ENCODE results near the gene LMAN2. TPM values are rescaled to one million over a fixed set of nuclear protein-coding genes. Genes with fewer than 3 reads are reported as not detected.
A peak's percentile ranks its signal among the peaks of the same experiment; 100 is the strongest.

Gene LMAN2
- total and polyA plus RNA-seq, 7 experiments from 2014 or later: 71.8 to 202 (median 102) TPM

GRCh38 chr5:177367981-177368868 is 16.8 kb upstream of the LMAN2 start:
- DNase-seq: no peak
- H3K4me1 Mint-ChIP-seq: peaks cover 43 to 80% (median 65%) of the 10 kb centered on the region in 7 donors

GRCh38 chr5:177367323-177367848 is 15.9 kb upstream of the LMAN2 start:
- no peaks in the 10 kb centered on the region for H3K27me3 ChIP-seq (ENCODE audit: control insufficient read depth in 2 of 2, insufficient read depth in 2 of 2, low read length in 2 of 2)
- H3K36me3 ChIP-seq (ENCODE audit: control insufficient read depth in 2 of 3, insufficient read depth in 3 of 3, low read length in 3 of 3): peaks cover 21 to 69% (median 26%) of the 10 kb centered on the region in 3 experiments
- POLR2A ChIA-PET: interaction anchor here (0.6 to 1.5 kb wide), 2 partner anchors 9 to 36 kb away, joined by 3 to 5 read pairs; no protein-coding TSS in a partner anchor
- no peaks in the 10 kb centered on the region for H3K9me3 Mint-ChIP-seq
- ATAC-seq (no peak), DNase-seq (no peak)
- no peak overlapping the region for H3K4me3 ChIP-seq (ENCODE audit: low read length)
- intact Hi-C loops (cut with micrococcal nuclease): no loop called here
- H3K36me3 Mint-ChIP-seq: peaks cover 10 to 36% (median 18%) of the 10 kb centered on the region in 5 donors
- H3K27me3 Mint-ChIP-seq: no peaks in the 10 kb centered on the region
- peak overlapping the region in 2 of 10 donors; percentile 21 to 29 for H3K4me3 Mint-ChIP-seq
- no peak overlapping the region for H3K27ac ChIP-seq (ENCODE audit: low read depth, low read length)
- CTCF ChIA-PET: interaction anchor here (0.9 to 1.4 kb wide), 3 partner anchors 9 to 28 kb away, joined by 3 to 5 read pairs (median 3); no protein-coding TSS in a partner anchor
- no peak overlapping the region for H3K27ac Mint-ChIP-seq
- H3K4me1 Mint-ChIP-seq: peaks cover 46 to 80% (median 65%) of the 10 kb centered on the region in 7 donors
- peaks cover 40 to 65% of the 10 kb centered on the region in 2 donors for H3K4me1 ChIP-seq (ENCODE audit: control insufficient read depth in 2 of 2, insufficient read depth in 2 of 2, low read length in 2 of 2)
- no peaks in the 10 kb centered on the region for H3K9me3 ChIP-seq (ENCODE audit: control insufficient read depth in 2 of 3, low read length in 3 of 3)

More at GRCh38 chr5:177367981-177368868, 16.8 kb upstream of the LMAN2 start:
- H3K27ac Mint-ChIP-seq: peak overlapping the region in 6 of 9 donors; percentile 14 to 91 (median 82)
- peak overlapping the region; percentile 22 for H3K27ac ChIP-seq (ENCODE audit: low read depth, low read length)
- peaks cover 45 to 71% of the 10 kb centered on the region in 2 donors for H3K4me1 ChIP-seq (ENCODE audit: control insufficient read depth in 2 of 2, insufficient read depth in 2 of 2, low read length in 2 of 2)
- H3K4me3 ChIP-seq (ENCODE audit: low read length): no peak overlapping the region
- no peaks in the 10 kb centered on the region for H3K27me3 Mint-ChIP-seq
- no peak for ATAC-seq
- peaks cover 10 to 40% (median 18%) of the 10 kb centered on the region in 5 donors for H3K36me3 Mint-ChIP-seq
- no peaks in the 10 kb centered on the region for H3K9me3 ChIP-seq (ENCODE audit: control insufficient read depth in 2 of 3, low read length in 3 of 3)
- H3K27me3 ChIP-seq (ENCODE audit: control insufficient read depth in 2 of 2, insufficient read depth in 2 of 2, low read length in 2 of 2): no peaks in the 10 kb centered on the region
- peaks cover 21 to 69% (median 26%) of the 10 kb centered on the region in 3 experiments for H3K36me3 ChIP-seq (ENCODE audit: control insufficient read depth in 2 of 3, insufficient read depth in 3 of 3, low read length in 3 of 3)
- H3K9me3 Mint-ChIP-seq: no peaks in the 10 kb centered on the region
- peak overlapping the region in 4 of 10 donors; percentile 21 to 77 (median 45) for H3K4me3 Mint-ChIP-seq
- ChIA-PET CTCF (interaction anchor here (0.9 to 6.0 kb wide), 10 partner anchors 7 to 129 kb away, joined by 3 to 75 read pairs (median 8); partner anchors contain the start of genes PDLIM7 and SLC34A1), POLR2A (interaction anchor here (0.7 to 7.3 kb wide), 10 partner anchors 10 to 188 kb away, joined by 3 to 123 read pairs (median 4); partner anchors contain the start of genes PRR7 and RGS14)
- intact Hi-C loops (cut with micrococcal nuclease): no loop called here

- intact Hi-C loops (cut with micrococcal nuclease): no loop called here
- DNase-seq (no peak), ATAC-seq (no peak)
- H3K36me3 Mint-ChIP-seq: peaks cover 10 to 38% (median 18%) of the 10 kb centered on the region in 5 donors
- H3K9me3 Mint-ChIP-seq: no peaks in the 10 kb centered on the region
- CTCF ChIA-PET: interaction anchor here (0.8 to 1.4 kb wide), 4 partner anchors 8 to 28 kb away, joined by 3 to 5 read pairs (median 3); no protein-coding TSS in a partner anchor
- H3K27ac Mint-ChIP-seq: peak overlapping the region in 5 of 9 donors; percentile 43 to 92 (median 69)
- peaks cover 40 to 65% of the 10 kb centered on the region in 2 donors for H3K4me1 ChIP-seq (ENCODE audit: control insufficient read depth in 2 of 2, insufficient read depth in 2 of 2, low read length in 2 of 2)
- peaks cover 46 to 80% (median 65%) of the 10 kb centered on the region in 7 donors for H3K4me1 Mint-ChIP-seq
- peak overlapping the region in 1 of 10 donors; percentile 41 for H3K4me3 Mint-ChIP-seq
- POLR2A ChIA-PET: interaction anchor here (0.6 to 4.4 kb wide), 4 partner anchors 8 to 36 kb away, joined by 3 to 15 read pairs (median 6); partner anchors contain the start of gene SLC34A1
- peak overlapping the region; percentile 56 for H3K27ac ChIP-seq (ENCODE audit: low read depth, low read length)
- H3K27me3 ChIP-seq (ENCODE audit: control insufficient read depth in 2 of 2, insufficient read depth in 2 of 2, low read length in 2 of 2): no peaks in the 10 kb centered on the region
- H3K9me3 ChIP-seq (ENCODE audit: control insufficient read depth in 2 of 3, low read length in 3 of 3): no peaks in the 10 kb centered on the region
- H3K4me3 ChIP-seq (ENCODE audit: low read length): no peak overlapping the region
- H3K27me3 Mint-ChIP-seq: no peaks in the 10 kb centered on the region
- H3K36me3 ChIP-seq (ENCODE audit: control insufficient read depth in 2 of 3, insufficient read depth in 3 of 3, low read length in 3 of 3): peaks cover 21 to 64% (median 26%) of the 10 kb centered on the region in 3 experiments
These were observed 15.3 kb upstream of the LMAN2 start for GRCh38 chr5:177366528-177367322.

- no peaks in the 10 kb centered on the region for H3K27me3 ChIP-seq (ENCODE audit: control insufficient read depth in 2 of 2, insufficient read depth in 2 of 2, low read length in 2 of 2)
- no peak for ATAC-seq
- peaks cover 21 to 57% (median 26%) of the 10 kb centered on the region in 3 experiments for H3K36me3 ChIP-seq (ENCODE audit: control insufficient read depth in 2 of 3, insufficient read depth in 3 of 3, low read length in 3 of 3)
- peaks cover 41 to 65% of the 10 kb centered on the region in 2 donors for H3K4me1 ChIP-seq (ENCODE audit: control insufficient read depth in 2 of 2, insufficient read depth in 2 of 2, low read length in 2 of 2)
- no peaks in the 10 kb centered on the region for H3K27me3 Mint-ChIP-seq
- CTCF ChIA-PET: interaction anchor here (0.6 to 1.1 kb wide), 4 partner anchors 10 to 29 kb away, joined by 3 to 5 read pairs (median 4); no protein-coding TSS in a partner anchor
- DNase-seq: no peak
- peak overlapping the region in 3 of 10 donors; percentile 12 to 41 (median 28) for H3K4me3 Mint-ChIP-seq
- H3K36me3 Mint-ChIP-seq: peaks cover 10 to 36% (median 18%) of the 10 kb centered on the region in 5 donors
- intact Hi-C loops (cut with micrococcal nuclease): no loop called here
- H3K9me3 Mint-ChIP-seq: no peaks in the 10 kb centered on the region
- peaks cover 43 to 81% (median 67%) of the 10 kb centered on the region in 7 donors for H3K4me1 Mint-ChIP-seq
- no peaks in the 10 kb centered on the region for H3K9me3 ChIP-seq (ENCODE audit: control insufficient read depth in 2 of 3, low read length in 3 of 3)
- POLR2A ChIA-PET: interaction anchor here (1.2 to 4.4 kb wide), 4 partner anchors 13 to 36 kb away, joined by 5 to 18 read pairs (median 12); partner anchors contain the start of genes LMAN2 and SLC34A1
- H3K27ac ChIP-seq (ENCODE audit: low read depth, low read length): peak overlapping the region; percentile 56
- no peak overlapping the region for H3K4me3 ChIP-seq (ENCODE audit: low read length)
- peak overlapping the region in 8 of 9 donors; percentile 6 to 92 (median 54) for H3K27ac Mint-ChIP-seq
These were observed 14.5 kb upstream of the LMAN2 start for GRCh38 chr5:177365845-177366527.

- ChIA-PET POLR2A (interaction anchor here (0.7 to 4.4 kb wide), 5 partner anchors 9 to 19 kb away, joined by 3 to 18 read pairs (median 9); partner anchors contain the start of gene LMAN2), CTCF (interaction anchor here (0.6 to 1.0 kb wide), 2 partner anchors 19 to 47 kb away, joined by 3 read pairs; no protein-coding TSS in a partner anchor)
- peak overlapping the region; percentile 88 for H3K27ac ChIP-seq (ENCODE audit: low read depth, low read length)
- no peak overlapping the region for H3K4me3 ChIP-seq (ENCODE audit: low read length)
- H3K27ac Mint-ChIP-seq: peak overlapping the region in 8 of 9 donors; percentile 28 to 94 (median 66)
- no peaks in the 10 kb centered on the region for H3K27me3 ChIP-seq (ENCODE audit: control insufficient read depth in 2 of 2, insufficient read depth in 2 of 2, low read length in 2 of 2)
- no peaks in the 10 kb centered on the region for H3K27me3 Mint-ChIP-seq
- DNase-seq (peak in 1 of 9 donors; percentile 40), ATAC-seq (no peak)
- no peaks in the 10 kb centered on the region for H3K9me3 ChIP-seq (ENCODE audit: control insufficient read depth in 2 of 3, low read length in 3 of 3)
- H3K4me1 ChIP-seq (ENCODE audit: control insufficient read depth in 2 of 2, insufficient read depth in 2 of 2, low read length in 2 of 2): peaks cover 49 to 65% of the 10 kb centered on the region in 2 donors
- intact Hi-C loops (cut with micrococcal nuclease): no loop called here
- H3K4me1 Mint-ChIP-seq: peaks cover 46 to 85% (median 66%) of the 10 kb centered on the region in 7 donors
- peaks cover 12 to 41% (median 16%) of the 10 kb centered on the region in 5 donors for H3K36me3 Mint-ChIP-seq
- no peaks in the 10 kb centered on the region for H3K9me3 Mint-ChIP-seq
- peaks cover 13 to 47% (median 24%) of the 10 kb centered on the region in 3 experiments for H3K36me3 ChIP-seq (ENCODE audit: control insufficient read depth in 2 of 3, insufficient read depth in 3 of 3, low read length in 3 of 3)
- peak overlapping the region in 8 of 10 donors; percentile 1 to 97 (median 48) for H3K4me3 Mint-ChIP-seq
These were observed 12.9 kb upstream of the LMAN2 start for GRCh38 chr5:177364159-177364962.
